Adipocyte (in vitro differentiated cells): Measurements from ENCODE around the gene ZSCAN32.

ENCODE experiments used
- DNase-seq: peaks from one replicate; pipeline ENCODE4 v3.0.0-alpha.2; 2015; ENCODE audit warnings: low read depth
- H3K27me3 ChIP-seq: replicated peaks from 2 replicates; pipeline ENCODE4 v1.7.0; 2013; ENCODE audit warnings: mild to moderate bottlenecking, low read length, moderate library complexity; ENCODE audit not compliant: control insufficient read depth, insufficient read depth
- H3K36me3 ChIP-seq: 2 replicates; pipeline ENCODE4 v1.7.0; 2013; ENCODE audit warnings: low read length, mild to moderate bottlenecking, moderate library complexity; ENCODE audit not compliant: control insufficient read depth, insufficient read depth, severe bottlenecking
- H3K4me1 ChIP-seq: 2 replicates; pipeline ENCODE4 v1.7.0; 2013; ENCODE audit warnings: mild to moderate bottlenecking, low read length, moderate library complexity; ENCODE audit not compliant: control insufficient read depth, insufficient read depth
- H3K4me3 ChIP-seq: 2 replicates; pipeline ENCODE4 v1.7.0; 2013; ENCODE audit warnings: mild to moderate bottlenecking, low read length, moderate library complexity
- H3K9ac ChIP-seq: 2 replicates; pipeline ENCODE4 v1.7.0; 2013; ENCODE audit warnings: mild to moderate bottlenecking, low read length, moderate library complexity
- H3K9me3 ChIP-seq: 2 replicates; pipeline ENCODE4 v1.7.0; 2013; ENCODE audit warnings: mild to moderate bottlenecking, low read length, moderate library complexity; ENCODE audit not compliant: control insufficient read depth

Gene ZSCAN32

DNA sequence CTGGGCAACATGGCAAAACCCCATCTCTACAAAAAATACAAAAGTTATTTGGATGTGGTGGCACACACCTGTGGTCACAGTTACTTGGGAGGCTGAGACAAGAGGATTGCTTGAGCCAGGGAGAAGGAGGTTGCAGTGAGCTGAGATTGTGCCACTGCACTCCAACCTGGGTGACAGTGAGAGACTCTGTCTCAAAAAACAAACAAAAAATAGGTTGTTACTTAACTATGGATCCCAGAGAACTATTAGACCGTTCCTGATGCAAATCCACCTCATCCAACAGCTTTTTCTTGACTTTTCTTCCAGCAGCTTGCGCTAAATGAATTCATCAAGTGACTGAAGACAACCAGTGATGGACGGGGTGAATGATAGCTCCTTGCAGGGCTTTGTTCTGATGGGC is 45.2 kb downstream of the ZSCAN32 start, which contains the start of gene OR2C1:
TSS of gene OR2C1 (plus strand) at position 301 of the 400 bp plus-strand sequence. CDS start at position 353, 52 bp downstream.
- Histone ChIP-seq H3K36me3 (no peaks in the 10 kb centered on the region), H3K27me3 (peaks cover 3% of the 10 kb centered on the region), H3K9me3 (no peaks in the 10 kb centered on the region), H3K4me3 (no peak within 1 kb of the TSS), H3K4me1 (no peaks in the 10 kb centered on the region), H3K9ac (no peak within 1 kb of the TSS)
- no peak for DNase-seq

- H3K9me3 ChIP-seq = no peaks in the 10 kb centered on the region
- H3K27me3 ChIP-seq = no peaks in the 10 kb centered on the region
- H3K4me3 ChIP-seq = no peak overlapping the region
- no peak for DNase-seq
- H3K4me1 ChIP-seq = no peaks in the 10 kb centered on the region
- no peaks in the 10 kb centered on the region for H3K36me3 ChIP-seq
- H3K9ac ChIP-seq = no peak overlapping the region
These were observed 51.6 kb downstream of the ZSCAN32 start for GRCh38 chr16:3349175-3349574.

GRCh38 chr16:3348547-3349167 is 52.1 kb downstream of the ZSCAN32 start:
- Histone ChIP-seq H3K4me1 (no peaks in the 10 kb centered on the region), H3K9me3 (no peaks in the 10 kb centered on the region), H3K9ac (no peak overlapping the region), H3K4me3 (no peak overlapping the region), H3K27me3 (no peaks in the 10 kb centered on the region), H3K36me3 (no peaks in the 10 kb centered on the region)
- no peak for DNase-seq

DNA sequence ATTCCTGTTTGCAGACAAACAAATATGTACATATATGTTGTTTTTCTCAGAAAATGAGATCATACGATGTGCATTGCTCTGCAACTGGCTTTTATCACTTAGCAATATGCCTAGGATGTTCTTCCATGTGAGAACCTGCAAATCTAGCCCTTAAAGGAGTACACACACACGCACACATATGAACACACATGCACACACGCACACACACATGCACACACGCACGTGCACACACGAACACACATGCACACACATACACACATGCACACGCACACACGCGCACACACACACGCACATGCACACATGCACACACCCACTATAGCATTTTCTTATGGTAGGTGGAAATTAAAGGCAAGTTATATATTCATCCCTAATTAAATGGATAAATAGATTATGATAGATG is 53.2 kb downstream of the ZSCAN32 start:
- Histone ChIP-seq H3K9me3 (no peaks in the 10 kb centered on the region), H3K4me3 (no peak overlapping the region), H3K27me3 (no peaks in the 10 kb centered on the region), H3K36me3 (no peaks in the 10 kb centered on the region), H3K9ac (no peak overlapping the region), H3K4me1 (no peaks in the 10 kb centered on the region)
- no peak for DNase-seq

- Histone ChIP-seq H3K36me3 (no peaks in the 10 kb centered on the region), H3K9me3 (no peaks in the 10 kb centered on the region), H3K4me1 (no peaks in the 10 kb centered on the region), H3K27me3 (no peaks in the 10 kb centered on the region), H3K9ac (no peak overlapping the region), H3K4me3 (no peak overlapping the region)
- no peak for DNase-seq
These were observed 54.8 kb downstream of the ZSCAN32 start for GRCh38 chr16:3346041-3346440.
